HAP-1 (cell line): ENCODE data around the gene B4GALNT4.
"Not testable (repeated sequence)": the region's sequence is repeated elsewhere in the genome, so short reads cannot be mapped to it uniquely, and the experiment has no call there.

Experiments used
- DNase-seq, 2 experiments: peaks; one replicate each; pipeline ENCODE4 v3.0.0-alpha.2; 2016 to 2020; ENCODE audit warnings: low spot score in 2 of 2
- H3K27me3 ChIP-seq: fragments of 250-450 bp; sonication (Bioruptor Pico); 2 replicates; pipeline ENCODE4 v1.5.1; 2020; ENCODE audit warnings: low read depth, mild to moderate bottlenecking, moderate library complexity
- H3K36me3 ChIP-seq: fragments of 250-450 bp; sonication (Bioruptor Pico); replicated peaks from 2 replicates; pipeline ENCODE4 v1.5.1; 2020; ENCODE audit warnings: mild to moderate bottlenecking
- H3K4me1 ChIP-seq: fragments of 250-450 bp; sonication (Bioruptor Pico); 2 replicates; pipeline ENCODE4 v1.5.1; 2020; ENCODE audit warnings: mild to moderate bottlenecking
- H3K4me3 ChIP-seq: fragments of 250-450 bp; sonication (Bioruptor Pico); 2 replicates; pipeline ENCODE4 v1.5.1; 2020; ENCODE audit warnings: mild to moderate bottlenecking, moderate library complexity
- H3K9me3 ChIP-seq: fragments of 250-450 bp; sonication (Bioruptor Pico); 2 replicates; pipeline ENCODE4 v1.5.1; 2020; ENCODE audit warnings: mild to moderate bottlenecking, moderate library complexity
- in situ Hi-C: fragments of 300-500 bp; cut with MboI; formaldehyde crosslinking; loops from 3 replicates; pipeline ENCODE4 v1.14.3; 2020; ENCODE audit warnings: low sequenced_read_pairs, inconsistent platforms, mixed read lengths

Gene B4GALNT4

GRCh38 chr11:392102-392777 is 22.9 kb downstream of the B4GALNT4 start:
- no peak overlapping the region for H3K4me3 ChIP-seq
- H3K36me3 ChIP-seq, result no peaks in the 10 kb centered on the region
- in situ Hi-C loops, result no loop called here
- no peaks in the 10 kb centered on the region for H3K4me1 ChIP-seq
- no peaks in the 10 kb centered on the region for H3K27me3 ChIP-seq
- no peak for DNase-seq
- no peaks in the 10 kb centered on the region for H3K9me3 ChIP-seq

- H3K4me3 ChIP-seq, result no peak overlapping the region
- no peaks in the 10 kb centered on the region for H3K4me1 ChIP-seq
- H3K9me3 ChIP-seq, result no peaks in the 10 kb centered on the region
- in situ Hi-C loops, result no loop called here
- H3K36me3 ChIP-seq, result no peaks in the 10 kb centered on the region
- H3K27me3 ChIP-seq, result no peaks in the 10 kb centered on the region
- DNase-seq, result no peak
These were observed 24.1 kb downstream of the B4GALNT4 start for GRCh38 chr11:393219-394033.

- Histone ChIP-seq H3K4me1 (no peaks in the 10 kb centered on the region), H3K36me3 (no peaks in the 10 kb centered on the region), H3K9me3 (no peaks in the 10 kb centered on the region), H3K4me3 (no peak within 1 kb of the TSS), H3K27me3 (no peaks in the 10 kb centered on the region)
- DNase-seq, result no peak
- in situ Hi-C loops, result no loop called here
These were observed 24.9 kb downstream of the B4GALNT4 start, which contains the start of gene PKP3 for GRCh38 chr11:394034-394857. PKP3 (plus strand) TSS chr11:394209; CDS start chr11:394293, 84 bp downstream.

GRCh38 chr11:394858-395655 is 25.8 kb downstream of the B4GALNT4 start:
- Histone ChIP-seq H3K36me3 (no peaks in the 10 kb centered on the region), H3K27me3 (no peaks in the 10 kb centered on the region), H3K4me3 (no peak overlapping the region), H3K4me1 (no peaks in the 10 kb centered on the region), H3K9me3 (no peaks in the 10 kb centered on the region)
- DNase-seq, result no peak
- in situ Hi-C loops, result no loop called here

- Histone ChIP-seq H3K36me3 (no peaks in the 10 kb centered on the region), H3K4me1 (no peaks in the 10 kb centered on the region), H3K9me3 (no peaks in the 10 kb centered on the region), H3K27me3 (no peaks in the 10 kb centered on the region), H3K4me3 (no peak overlapping the region)
- in situ Hi-C loops, result no loop called here
- no peak for DNase-seq
These were observed 26.6 kb downstream of the B4GALNT4 start for GRCh38 chr11:395866-396265.

GRCh38 chr11:396511-396947 is 27.2 kb downstream of the B4GALNT4 start:
- Histone ChIP-seq H3K9me3 (no peaks in the 10 kb centered on the region), H3K4me1 (no peaks in the 10 kb centered on the region), H3K36me3 (no peaks in the 10 kb centered on the region), H3K27me3 (no peaks in the 10 kb centered on the region), H3K4me3 (no peak overlapping the region)
- DNase-seq, result no peak
- in situ Hi-C loops, result no loop called here

- in situ Hi-C loops, result no loop called here
- Histone ChIP-seq H3K9me3 (no peaks in the 10 kb centered on the region), H3K4me1 (no peaks in the 10 kb centered on the region), H3K27me3 (no peaks in the 10 kb centered on the region), H3K4me3 (peak overlapping the region; percentile 15), H3K36me3 (no peaks in the 10 kb centered on the region)
- peak; percentile 54 to 85 for DNase-seq
These were observed 27.7 kb downstream of the B4GALNT4 start for GRCh38 chr11:396948-397548.

- no peaks in the 10 kb centered on the region for H3K27me3 ChIP-seq
- H3K36me3 ChIP-seq, result no peaks in the 10 kb centered on the region
- no peak for DNase-seq
- in situ Hi-C loops, result no loop called here
- no peaks in the 10 kb centered on the region for H3K9me3 ChIP-seq
- H3K4me3 ChIP-seq, result no peak overlapping the region
- H3K4me1 ChIP-seq, result no peaks in the 10 kb centered on the region
These were observed 29.5 kb downstream of the B4GALNT4 start for GRCh38 chr11:398826-399225.

- no peak overlapping the region for H3K4me3 ChIP-seq
- no peak for DNase-seq
- no peaks in the 10 kb centered on the region for H3K9me3 ChIP-seq
- H3K27me3 ChIP-seq, result no peaks in the 10 kb centered on the region
- H3K36me3 ChIP-seq, result no peaks in the 10 kb centered on the region
- H3K4me1 ChIP-seq, result no peaks in the 10 kb centered on the region
- in situ Hi-C loops, result no loop called here
These were observed 30.5 kb downstream of the B4GALNT4 start for GRCh38 chr11:399731-400211.

- in situ Hi-C loops, result no loop called here
- H3K4me1 ChIP-seq, result no peaks in the 10 kb centered on the region
- H3K27me3 ChIP-seq, result no peaks in the 10 kb centered on the region
- H3K4me3 ChIP-seq, result no peak overlapping the region
- DNase-seq, result no peak
- no peaks in the 10 kb centered on the region for H3K9me3 ChIP-seq
- no peaks in the 10 kb centered on the region for H3K36me3 ChIP-seq
These were observed 31.0 kb downstream of the B4GALNT4 start for GRCh38 chr11:400241-400689.

GRCh38 chr11:401196-401595 is 31.9 kb downstream of the B4GALNT4 start:
- H3K9me3 ChIP-seq, H3K27me3 ChIP-seq, DNase-seq, H3K4me1 ChIP-seq, H3K36me3 ChIP-seq, in situ Hi-C loops, H3K4me3 ChIP-seq: not testable (repeated sequence)

GRCh38 chr11:403021-403760 is 33.9 kb downstream of the B4GALNT4 start:
- H3K4me1 ChIP-seq, result no peaks in the 10 kb centered on the region; the same call in 1 of the 2 replicates
- in situ Hi-C loops, result no loop called here
- no peaks in the 10 kb centered on the region for H3K36me3 ChIP-seq
- DNase-seq, result no peak
- H3K4me3 ChIP-seq, result no peak overlapping the region
- H3K27me3 ChIP-seq, result no peaks in the 10 kb centered on the region
- no peaks in the 10 kb centered on the region for H3K9me3 ChIP-seq
